HG03175 (cell line): Measurements from ENCODE around the gene PPCDC.
A peak's percentile ranks its signal among the peaks of the same experiment; 100 is the strongest.

Experiments
- ATAC-seq: cut with Tn5 transposase; IDR thresholded peaks from one replicate; pipeline ENCODE4 v1.9.1; 2021; ENCODE audit warnings: mild to moderate bottlenecking, moderate library complexity; ENCODE audit not compliant: unreplicated experiment

The PPCDC gene

GRCh38 chr15:75043509-75044257 lies 20.3 kb downstream of the PPCDC start:
- ATAC-seq = peak; percentile 32

GRCh38 chr15:75044258-75044878 lies 21.0 kb downstream of the PPCDC start:
- ATAC-seq = no peak

- ATAC-seq = no peak
Measured at GRCh38 chr15:75045332-75046015, 22.1 kb downstream of the PPCDC start.

DNA sequence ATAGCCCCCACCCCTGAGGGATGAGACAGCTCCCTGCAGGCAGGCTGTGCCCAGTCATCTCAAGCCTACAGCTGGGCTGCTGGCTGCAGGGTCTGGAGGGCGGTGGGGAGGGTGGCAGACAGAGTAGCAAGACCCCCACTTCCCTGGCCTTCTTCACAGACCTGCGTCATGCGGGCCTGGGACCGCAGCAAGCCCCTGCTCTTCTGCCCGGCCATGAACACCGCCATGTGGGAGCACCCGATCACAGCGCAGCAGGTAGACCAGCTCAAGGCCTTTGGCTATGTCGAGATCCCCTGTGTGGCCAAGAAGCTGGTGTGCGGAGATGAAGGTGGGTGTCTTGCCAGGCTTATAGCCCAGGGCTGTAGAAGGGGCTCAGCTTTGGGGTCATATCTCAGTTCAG lies 25.0 kb downstream of the PPCDC start:
- ATAC-seq = no peak

- ATAC-seq = no peak
Measured at GRCh38 chr15:75049392-75049791, 26.0 kb downstream of the PPCDC start.

DNA sequence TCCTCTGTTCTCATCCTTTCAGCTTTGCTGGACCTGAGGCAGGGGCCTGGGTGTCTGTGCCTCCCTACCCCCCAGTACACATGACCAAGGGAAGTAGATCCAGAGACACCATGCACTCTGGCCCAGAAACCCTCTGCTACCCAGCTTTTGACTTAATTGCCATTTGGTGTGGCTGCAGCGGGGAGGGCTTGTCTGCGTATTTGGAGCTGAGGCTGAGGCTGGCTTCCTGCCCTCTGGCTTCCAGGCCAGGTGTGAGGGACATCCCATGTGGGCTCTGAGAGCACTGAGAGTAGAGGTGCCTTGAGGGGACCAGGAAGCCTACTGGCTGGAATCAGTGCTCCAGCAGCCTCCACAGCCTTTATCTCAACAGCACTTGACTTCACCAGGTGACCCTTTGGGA lies 26.9 kb downstream of the PPCDC start:
- no peak for ATAC-seq

DNA sequence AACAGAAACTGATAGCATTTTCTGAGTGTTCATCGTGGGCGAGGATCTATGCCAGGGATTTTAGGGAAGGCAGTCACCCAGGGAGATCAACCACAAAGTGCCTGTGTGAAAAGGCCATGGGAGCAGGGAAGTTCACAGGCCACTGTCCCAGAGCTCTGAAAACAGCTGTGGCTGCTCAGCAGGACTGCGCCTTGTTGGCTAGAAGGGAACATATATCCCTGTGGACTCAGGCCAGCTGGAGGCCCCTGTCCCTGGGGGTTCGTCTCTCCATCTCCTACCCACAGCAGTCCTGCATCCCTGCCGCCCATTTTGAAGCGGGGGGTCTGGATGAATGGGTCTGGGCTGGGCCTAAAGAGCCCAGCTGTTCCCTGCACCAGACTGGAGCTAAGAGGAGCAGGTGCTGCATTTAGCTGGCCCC lies 27.8 kb downstream of the PPCDC start:
- no peak for ATAC-seq

GRCh38 chr15:75051711-75052110 lies 28.3 kb downstream of the PPCDC start:
- no peak for ATAC-seq

- ATAC-seq = no peak
Measured at GRCh38 chr15:75052972-75053747, 29.8 kb downstream of the PPCDC start.

DNA sequence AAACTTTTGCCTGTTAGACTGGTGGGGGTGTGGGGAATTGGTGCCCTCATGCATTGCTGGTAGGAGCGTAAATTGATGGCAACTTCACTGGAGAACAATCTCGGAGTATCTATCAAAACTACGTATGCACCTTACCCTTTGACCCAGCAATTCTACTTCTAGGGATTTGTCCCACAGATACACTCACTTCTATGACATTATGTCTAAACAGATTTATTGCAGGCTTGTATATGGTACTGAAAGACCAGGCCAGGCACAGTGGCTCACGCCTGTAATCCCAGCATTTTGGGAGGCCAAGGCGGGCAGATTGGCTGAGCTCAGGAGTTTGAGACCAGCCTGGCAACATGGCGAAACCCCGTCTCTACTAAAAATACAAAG lies 30.3 kb downstream of the PPCDC start:
- no peak for ATAC-seq

DNA sequence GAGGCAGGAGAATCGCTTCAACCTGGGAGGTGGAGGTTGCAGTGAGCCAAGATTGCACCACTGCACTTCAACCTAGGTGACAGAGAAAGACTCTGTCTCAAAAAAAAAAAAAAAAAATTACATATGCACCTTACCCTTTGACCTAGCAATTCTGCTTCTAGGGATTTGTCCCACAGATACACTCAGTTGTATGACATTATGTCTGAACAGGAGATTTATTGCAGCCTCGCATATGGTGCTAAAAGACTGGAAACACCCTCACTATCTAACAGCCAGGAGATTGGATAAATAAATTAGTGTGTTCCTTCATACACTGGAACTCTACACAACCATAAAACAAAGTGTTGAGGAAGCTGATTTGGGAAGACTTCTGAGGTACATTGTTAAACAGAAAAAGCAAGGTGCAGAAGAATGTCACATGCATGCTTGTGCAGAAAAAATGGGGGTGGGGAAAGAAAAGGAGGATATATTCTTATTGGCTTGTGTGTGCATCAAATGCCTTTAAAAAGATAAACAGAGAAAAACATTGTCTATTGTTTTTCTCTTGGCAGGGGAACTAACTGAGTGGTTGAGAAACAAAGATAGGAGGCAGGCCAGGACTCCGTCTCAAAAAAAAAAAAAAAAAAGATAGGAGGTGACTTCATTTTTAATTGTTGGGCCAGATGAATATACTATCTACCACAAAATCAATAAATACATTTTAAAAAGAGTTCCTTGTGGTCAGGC lies 30.9 kb downstream of the PPCDC start:
- ATAC-seq = no peak

- no peak for ATAC-seq
Measured at GRCh38 chr15:75056036-75056435, 32.6 kb downstream of the PPCDC start.

DNA sequence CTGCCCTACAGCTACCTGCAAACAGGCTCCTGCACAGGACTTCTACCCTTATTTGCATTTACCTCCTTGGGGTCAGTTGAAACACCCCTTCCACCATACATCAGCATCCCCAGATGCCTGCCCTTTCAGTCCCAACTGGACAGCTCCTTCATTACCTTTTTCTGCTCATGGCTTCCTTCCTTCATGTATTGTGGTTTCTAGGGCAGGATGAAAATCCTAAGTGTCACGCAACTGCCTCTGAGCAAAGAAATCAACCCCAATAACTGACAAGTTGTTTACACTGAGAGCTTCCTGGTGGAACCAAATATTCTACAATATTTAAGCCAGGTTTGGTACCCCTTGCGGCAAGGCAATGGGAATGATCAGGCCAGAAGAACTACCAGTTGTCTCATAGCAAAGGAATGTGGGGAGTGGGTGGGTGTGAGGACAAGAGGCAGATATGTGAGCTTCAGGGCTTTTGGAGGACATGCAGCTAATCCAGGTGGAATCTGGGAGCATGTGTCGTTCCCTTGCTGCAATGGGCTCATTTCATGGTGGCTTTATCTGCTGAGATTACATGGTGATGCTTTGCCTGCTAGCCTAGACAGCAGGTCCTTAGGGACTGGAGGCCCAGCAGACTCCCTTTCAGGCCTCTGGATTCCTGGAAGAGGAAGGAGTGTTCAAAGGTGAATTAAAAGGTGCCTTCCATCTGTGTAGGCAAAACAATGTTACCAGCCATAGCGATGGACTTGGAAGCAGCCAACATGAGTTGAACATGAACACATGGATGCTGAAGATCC lies 34.9 kb downstream of the PPCDC start:
- no peak for ATAC-seq

DNA sequence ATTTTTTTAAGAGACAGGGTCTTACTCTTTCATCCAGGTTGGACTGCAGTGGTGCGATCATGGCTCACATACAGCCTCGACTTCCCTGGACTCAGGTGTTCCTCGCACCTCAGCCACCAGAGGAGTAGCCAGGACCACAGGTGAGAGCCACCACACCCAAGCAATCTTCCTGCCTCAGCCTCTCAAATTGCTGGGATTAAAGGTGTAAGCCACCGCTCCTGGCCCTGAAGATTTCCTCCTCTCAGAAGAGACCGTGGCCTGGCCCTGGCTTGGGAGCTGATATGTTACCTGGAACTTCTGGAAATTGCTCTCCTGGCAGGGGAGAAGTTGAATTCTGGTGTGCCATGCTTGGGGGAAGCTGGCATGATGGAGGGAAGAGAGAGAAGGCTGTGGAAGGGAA lies 36.2 kb downstream of the PPCDC start:
- ATAC-seq = no peak

DNA sequence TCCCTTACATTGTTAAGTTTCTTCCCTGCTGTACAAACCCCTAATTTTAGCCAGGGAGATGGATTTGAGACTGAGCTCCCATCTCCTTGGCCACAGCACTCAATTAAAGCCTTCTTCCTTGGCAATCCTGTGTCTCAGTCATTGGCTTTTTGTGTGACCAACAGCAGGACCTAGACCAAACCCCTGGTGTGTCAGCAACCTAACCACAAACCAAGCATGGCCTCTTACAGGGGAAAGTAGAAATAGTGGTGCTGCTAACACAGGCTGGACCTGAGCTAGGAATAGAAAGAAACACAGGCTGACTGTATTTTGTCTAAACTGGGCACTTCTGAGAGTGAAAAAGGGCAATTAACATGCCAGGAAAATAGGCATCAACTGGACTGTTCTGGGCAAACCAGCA lies 37.9 kb downstream of the PPCDC start:
- no peak for ATAC-seq

DNA sequence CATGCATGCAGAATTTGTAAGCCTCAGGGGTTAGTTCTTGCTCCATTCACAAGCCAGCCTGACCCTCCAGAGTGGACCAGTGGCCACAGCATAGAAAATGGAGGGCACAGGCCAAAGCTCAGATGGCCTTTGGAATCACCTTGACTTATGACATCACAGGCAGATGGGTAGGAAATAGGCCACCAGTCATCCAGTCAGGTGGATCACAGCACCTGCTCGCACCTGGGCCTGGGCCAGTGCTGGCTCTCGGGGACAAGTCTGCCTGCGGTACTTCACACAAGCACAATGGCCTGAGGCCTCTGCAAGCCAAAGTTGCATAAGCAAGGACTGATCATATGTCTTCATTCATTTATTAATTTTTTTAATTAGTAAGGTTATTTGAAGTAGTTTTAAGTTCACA lies 39.3 kb downstream of the PPCDC start:
- no peak for ATAC-seq

DNA sequence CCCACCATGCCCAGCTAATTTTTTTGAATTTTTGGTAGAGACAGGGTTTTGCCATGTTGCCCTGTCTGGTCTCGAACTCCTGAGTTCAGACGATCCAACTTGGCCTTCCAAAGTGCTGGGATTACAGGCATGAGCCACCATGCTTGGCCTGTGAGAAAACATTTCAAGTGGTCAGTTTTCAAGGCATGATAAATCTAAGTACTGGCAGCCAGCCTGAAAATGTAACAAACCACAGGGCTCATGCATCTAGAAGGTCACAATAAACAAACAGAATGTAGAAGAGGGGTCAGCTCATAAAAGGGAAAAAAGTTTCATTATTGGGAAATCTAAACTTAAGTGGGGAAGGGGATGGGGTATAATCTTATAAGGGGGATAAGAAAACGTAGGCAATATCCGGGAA lies 39.9 kb downstream of the PPCDC start:
- no peak for ATAC-seq

GRCh38 chr15:75063889-75064288 lies 40.5 kb downstream of the PPCDC start:
- ATAC-seq = no peak

GRCh38 chr15:75064846-75065245 lies 41.5 kb downstream of the PPCDC start:
- no peak for ATAC-seq

GRCh38 chr15:75065467-75065850 lies 42.1 kb downstream of the PPCDC start:
- ATAC-seq = no peak
